SK-N-SH (cell line): ENCODE results near the gene ADD2. TPM values are rescaled to one million over a fixed set of nuclear protein-coding genes. Genes with fewer than 3 reads are reported as not detected.

ENCODE experiments used
- CTCF ChIA-PET: fragments of 300-600, 350-600 bp; formaldehyde crosslinking; extraction: SDS; loops from one replicate; lab custom pipeline; 2021; lab: Yijun Ruan, JAX
- POLR2A ChIA-PET: fragments of 350-600 bp; sonication (Branson Sonifier 250); formaldehyde crosslinking; extraction: SDS; loops from one replicate; lab custom pipeline; 2020; ENCODE audit warnings: antibody characterized with exemption, inconsistent platforms; lab: Yijun Ruan, JAX
- DNase-seq: peaks from one replicate; pipeline ENCODE4 v3.0.0; 2012
- H2AFZ ChIP-seq: fragments of 200-600 bp; sonication (generic); 2 replicates; pipeline ENCODE4 v1.8.1; 2016; ENCODE audit warnings: antibody characterized with exemption, mild to moderate bottlenecking, low read depth
- H3F3A ChIP-seq: fragments of 200-600 bp; sonication (generic); replicated peaks from 2 replicates; pipeline ENCODE3; 2016; ENCODE audit warnings: antibody characterized with exemption, mild to moderate bottlenecking; ENCODE audit not compliant: insufficient read depth
- H3K27ac ChIP-seq, 2 experiments: fragments of 200-500 bp in 1 of 2; fragments of 200-600 bp in 1 of 2; sonication (Bioruptor generic) in 1 of 2; sonication (generic), shearing (Covaris generic) in 1 of 2; 2 replicates each; pipeline versions ENCODE4 v1.5.1 to v1.6.1; 2014 to 2016; ENCODE audit warnings: low read depth in 2 of 2, inconsistent platforms in 1 of 2, low read length in 1 of 2, mild to moderate bottlenecking in 1 of 2, mixed read lengths in 1 of 2
- H3K27me3 ChIP-seq: fragments of 200-600 bp; sonication (generic), shearing (Covaris generic); 2 replicates; pipeline ENCODE4 v1.6.1; 2016; ENCODE audit warnings: mixed run types; ENCODE audit not compliant: insufficient read depth
- H3K36me3 ChIP-seq, 2 experiments: fragments of 200-500 bp in 1 of 2; fragments of 200-600 bp in 1 of 2; sonication (Bioruptor generic) in 1 of 2; sonication (generic) in 1 of 2; replicated peaks in 1 of 2; 2 replicates each; pipeline versions ENCODE3 to v1.5.1; 2014 to 2016; ENCODE audit warnings: low read length in 1 of 2, mild to moderate bottlenecking in 1 of 2; ENCODE audit not compliant: insufficient read depth in 2 of 2, control insufficient read depth in 1 of 2
- H3K4me1 ChIP-seq, 2 experiments: fragments of 200-500 bp in 1 of 2; fragments of 200-600 bp in 1 of 2; sonication (Bioruptor generic) in 1 of 2; sonication (generic), shearing (Covaris generic) in 1 of 2; 2 replicates each; pipeline versions ENCODE4 v1.5.1 to v1.6.1; 2014 to 2016; ENCODE audit warnings: low read depth in 1 of 2, low read length in 1 of 2, mixed run types in 1 of 2; ENCODE audit not compliant: insufficient read depth in 2 of 2, control insufficient read depth in 1 of 2
- H3K4me2 ChIP-seq: fragments of 200-600 bp; sonication (generic), shearing (Covaris generic); 2 replicates; pipeline ENCODE4 v1.6.1; 2017; ENCODE audit warnings: mixed run types
- H3K4me3 ChIP-seq, 2 experiments: fragments of 200-500 bp in 1 of 2; fragments of 200-600 bp in 1 of 2; sonication (Bioruptor generic) in 1 of 2; sonication (generic), shearing (Covaris generic) in 1 of 2; 2 replicates each; pipeline versions ENCODE4 v1.5.1 to v1.8.1; 2014 to 2016; ENCODE audit warnings: low read depth in 2 of 2, inconsistent platforms in 1 of 2, low read length in 1 of 2, mild to moderate bottlenecking in 1 of 2, mixed read lengths in 1 of 2, moderate library complexity in 1 of 2
- H3K79me2 ChIP-seq: fragments of 200-600 bp; sonication (generic); 2 replicates; pipeline ENCODE4 v1.8.1; 2017; ENCODE audit warnings: mild to moderate bottlenecking; ENCODE audit not compliant: insufficient read depth
- H3K9ac ChIP-seq: fragments of 200-600 bp; sonication (generic); 2 replicates; pipeline ENCODE4 v1.6.1; 2017; ENCODE audit warnings: mixed run types
- H3K9me2 ChIP-seq: fragments of 200-600 bp; sonication (generic); 2 replicates; pipeline ENCODE4 v1.6.1; 2017; ENCODE audit warnings: mixed run types
- H3K9me3 ChIP-seq: fragments of 200-600 bp; sonication (generic); 2 replicates; pipeline ENCODE4 v1.6.1; 2017; ENCODE audit warnings: mixed run types, mild to moderate bottlenecking, moderate library complexity
- H4K20me1 ChIP-seq: fragments of 200-600 bp; sonication (generic); 2 replicates; pipeline ENCODE4 v1.6.1; 2017; ENCODE audit warnings: mild to moderate bottlenecking, mixed run types; ENCODE audit not compliant: insufficient read depth
- CHD2 ChIP-seq: fragments of 150-350 bp; IDR thresholded peaks from 2 replicates; pipeline ENCODE4 v1.6.1; 2018; ENCODE audit warnings: low read length; ENCODE audit not compliant: partially characterized antibody
- CTCF ChIP-seq: fragments of 200-600 bp; sonication (generic); IDR thresholded peaks from 2 replicates; pipeline ENCODE4 v1.6.1; 2017; ENCODE audit warnings: antibody characterized with exemption, mild to moderate bottlenecking, moderate library complexity
- EP300 ChIP-seq, 2 experiments: IDR thresholded peaks; 2 replicates each; pipeline versions ENCODE4 v1.4.0 to v1.6.1; 2012; ENCODE audit warnings: borderline replicate concordance in 1 of 2, low read depth in 1 of 2, low read length in 1 of 2
- EZH2phosphoT487 ChIP-seq: fragments of 200-600 bp; sonication (generic); IDR thresholded peaks from 2 replicates; pipeline ENCODE4 v1.6.1; 2017; ENCODE audit warnings: low read depth, mixed run types, mild to moderate bottlenecking, antibody characterized with exemption, moderate library complexity, borderline replicate concordance
- FOXJ3 ChIP-seq: sonication (generic); formaldehyde crosslinking; IDR thresholded peaks from 2 replicates; pipeline ENCODE4 v1.5.1; 2020; ENCODE audit warnings: mild to moderate bottlenecking, missing genetic modification reagents
- FOXM1 ChIP-seq: IDR thresholded peaks from 2 replicates; pipeline ENCODE4 v1.4.0; 2012; ENCODE audit warnings: low read depth, mild to moderate bottlenecking
- GATA2 ChIP-seq: sonication (generic); formaldehyde crosslinking; IDR thresholded peaks from 2 replicates; pipeline ENCODE4 v1.5.0; 2020; ENCODE audit warnings: mild to moderate bottlenecking, missing genetic modification reagents
- IRF3 ChIP-seq: fragments of 150-350 bp; IDR thresholded peaks from 2 replicates; pipeline ENCODE4 v1.6.1; 2016; ENCODE audit warnings: mild to moderate bottlenecking, low read depth, low read length
- MAX ChIP-seq: IDR thresholded peaks from 2 replicates; pipeline ENCODE4 v1.4.0; 2012; ENCODE audit warnings: low read depth
- MXI1 ChIP-seq: IDR thresholded peaks from 2 replicates; pipeline ENCODE4 v1.6.1; 2012; ENCODE audit warnings: mild to moderate bottlenecking, low read depth, low read length, improper control_type of control experiment
- NRF1 ChIP-seq: IDR thresholded peaks from 2 replicates; pipeline ENCODE4 v1.6.1; 2012; ENCODE audit warnings: low read depth, mild to moderate bottlenecking, low read length
- PBX3 ChIP-seq: IDR thresholded peaks from 2 replicates; pipeline ENCODE4; 2012
- RFX5 ChIP-seq: IDR thresholded peaks from 2 replicates; pipeline ENCODE4 v1.6.1; 2012; ENCODE audit warnings: mild to moderate bottlenecking, improper control_type of control experiment, low read length
- SIN3A ChIP-seq: IDR thresholded peaks from 2 replicates; pipeline ENCODE4 v1.6.1; 2012; ENCODE audit warnings: low read depth, mild to moderate bottlenecking, low read length, moderate library complexity, borderline replicate concordance
- TAF1 ChIP-seq: IDR thresholded peaks from 2 replicates; pipeline ENCODE4 v1.6.1; 2012; ENCODE audit warnings: low read depth, mild to moderate bottlenecking, low read length, moderate library complexity, borderline replicate concordance
- USF1 ChIP-seq: IDR thresholded peaks from 2 replicates; pipeline ENCODE4 v1.4.0; 2012; ENCODE audit warnings: low read depth, borderline replicate concordance
- YY1 ChIP-seq: IDR thresholded peaks from 2 replicates; pipeline ENCODE4 v1.4.0; 2012; ENCODE audit warnings: low read depth, mild to moderate bottlenecking
- ZBTB33 ChIP-seq: IDR thresholded peaks from 2 replicates; pipeline ENCODE4 v1.4.0; 2012; ENCODE audit warnings: low read depth, borderline replicate concordance
- WGBS: methylation state at CpG from one replicate; pipeline ENCODE4 v1.1.6; 2017; ENCODE audit warnings: low lambda C conversion rate; 5-methylcytosine and 5-hydroxymethylcytosine counted together
- polyA plus RNA-seq, 3 experiments: library from polyadenylated mRNA; depleted of rRNA; stranded (reverse); fragments of >200 nt; gene quantifications; 2 replicates each; pipeline ENCODE4 v1.2.3, GENCODE V29; 2012

ADD2 gene
- polyA plus RNA-seq, 1 of the 3 experiments (the other 2 are of a cell fraction): 0.30 TPM

- no peak for TF ChIP-seq ZBTB33
- TF ChIP-seq IRF3: no peak
- TF ChIP-seq YY1: no peak
- no peak for TF ChIP-seq EZH2phosphoT487
- no peak for TF ChIP-seq CTCF
- no peak for TF ChIP-seq EP300 (IDR thresholded peaks at IDR 0.05; ENCODE audit: borderline replicate concordance in 1 of 2, low read depth in 1 of 2, low read length in 1 of 2)
- no peak for TF ChIP-seq FOXJ3
- no peak for TF ChIP-seq RFX5
- no peak for TF ChIP-seq USF1
- no peak for TF ChIP-seq FOXM1
- no peak for TF ChIP-seq CHD2
- TF ChIP-seq SIN3A: no peak
- no peak for TF ChIP-seq PBX3
- TF ChIP-seq TAF1: no peak
- no peak for TF ChIP-seq MXI1
- no peak for TF ChIP-seq MAX
- TF ChIP-seq NRF1: no peak
- no peak for TF ChIP-seq GATA2 (CRISPR knock-in tag)
- Histone ChIP-seq H3K27ac (no peak overlapping the region), H4K20me1 (no peaks in the 10 kb centered on the region), H3K4me1 (no peaks in the 10 kb centered on the region), H2AFZ (no peak overlapping the region), H3K9me2 (no peaks in the 10 kb centered on the region), H3K27me3 (no peaks in the 10 kb centered on the region), H3K9ac (no peak overlapping the region), H3K79me2 (no peaks in the 10 kb centered on the region), H3K36me3 (no peaks in the 10 kb centered on the region), H3K4me3 (no peak overlapping the region), H3K4me2 (no peak overlapping the region), H3F3A (no peaks in the 10 kb centered on the region), H3K9me3 (no peaks in the 10 kb centered on the region)
- no peak for DNase-seq
- CTCF ChIA-PET: interaction anchor here (1.7 to 2.6 kb wide), 2 partner anchors 10 to 18 kb away, joined by 3 to 9 read pairs; partner anchors contain the start of gene ADD2
- POLR2A ChIA-PET: no interaction called here
- 57% methylated on average over 1 of the region's 1 CpG for WGBS
Observed at GRCh38 chr2:70750320-70750719, 17.7 kb downstream of the ADD2 start.
